ENCODE data around the gene TCP1. TPM values are rescaled to one million over a fixed set of nuclear protein-coding genes. Genes with fewer than 3 reads are reported as not detected.
"Not testable (repeated sequence)": the region's sequence is repeated elsewhere in the genome, so short reads cannot be mapped to it uniquely, and the experiment has no call there.

The TCP1 gene
- total RNA-seq, 1 donor from 2014 or later = 183 TPM

DNA sequence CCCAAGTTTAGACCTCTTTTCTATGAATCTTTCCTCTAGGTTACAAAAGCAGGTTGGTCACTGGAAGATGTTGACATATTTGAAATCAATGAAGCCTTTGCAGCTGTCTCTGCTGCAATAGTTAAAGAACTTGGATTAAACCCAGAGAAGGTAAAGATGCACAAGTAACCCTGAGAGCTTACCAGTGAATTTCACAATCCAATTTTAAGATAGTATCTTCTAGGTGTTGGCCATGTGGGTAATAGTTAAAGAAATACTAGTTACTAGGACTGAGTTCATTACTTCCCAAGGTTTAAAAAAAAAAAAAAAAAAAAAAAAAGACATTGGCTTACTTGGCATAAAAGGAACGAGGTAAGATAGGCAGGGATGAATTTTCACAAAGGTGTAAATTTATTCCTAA, 11.3 kb downstream of the TCP1 start:
- DNase-seq (ENCODE audit: extremely low read depth, low read depth, low spot score) = no peak

- DNase-seq (ENCODE audit: extremely low read depth, low read depth, low spot score) = no peak
Measured at GRCh38 chr6:159777240-159777904, 12.0 kb downstream of the TCP1 start.

DNA sequence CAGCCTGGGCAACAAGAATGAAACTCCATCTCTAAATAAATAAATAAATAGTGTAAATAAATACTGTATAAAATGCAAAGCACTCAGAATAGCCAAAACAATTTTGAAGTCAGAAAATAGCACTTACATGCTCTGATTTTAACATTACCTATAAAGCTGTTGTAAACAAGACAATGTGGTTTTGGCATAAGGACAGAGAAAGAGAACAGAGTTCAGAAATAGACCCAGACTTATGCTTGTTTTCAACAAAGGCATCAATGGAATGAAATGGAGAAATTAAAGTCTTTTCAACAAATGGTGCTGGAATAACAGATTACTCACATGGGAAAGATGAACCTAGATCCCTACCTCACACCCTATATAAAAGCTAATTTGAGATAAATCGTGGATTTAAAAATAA, 17.2 kb downstream of the TCP1 start:
- DNase-seq (ENCODE audit: extremely low read depth, low read depth, low spot score) = no peak

GRCh38 chr6:159769470-159769869, 19.9 kb downstream of the TCP1 start:
- no peak for DNase-seq (ENCODE audit: extremely low read depth, low read depth, low spot score)

- no peak for DNase-seq (ENCODE audit: extremely low read depth, low read depth, low spot score)
Measured at GRCh38 chr6:159766906-159767305, 22.5 kb downstream of the TCP1 start.

DNA sequence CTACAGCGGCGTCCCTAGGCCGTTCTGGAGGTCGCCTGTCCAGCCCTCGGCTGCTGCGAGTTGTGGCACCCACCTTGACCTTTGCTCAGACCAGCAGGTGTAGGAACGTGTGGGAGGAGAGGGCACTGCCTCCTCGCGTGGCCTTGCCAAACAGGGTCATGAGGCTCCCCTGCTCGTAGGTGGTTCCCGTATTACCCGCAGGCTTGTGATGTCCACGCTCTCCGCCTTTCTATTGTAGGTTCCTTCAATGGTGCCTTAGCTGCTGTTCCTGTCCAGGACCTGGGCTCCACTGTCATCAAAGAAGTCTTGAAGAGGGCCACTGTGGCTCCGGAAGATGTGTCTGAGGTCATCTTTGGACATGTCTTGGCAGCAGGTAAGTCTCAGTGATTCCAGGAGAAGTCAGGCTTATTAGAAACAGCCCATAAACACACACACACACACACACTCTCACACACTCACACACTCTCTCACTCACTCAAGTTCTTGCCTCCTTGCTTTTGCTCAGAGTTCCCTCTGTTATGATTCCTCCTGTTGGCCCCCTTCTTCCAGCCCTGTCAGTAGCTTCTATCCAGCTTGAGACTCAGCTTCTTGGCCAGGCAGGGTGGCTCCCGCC, 26.6 kb downstream of the TCP1 start:
- no peak for DNase-seq (ENCODE audit: extremely low read depth, low read depth, low spot score)

GRCh38 chr6:159761873-159762680, 27.3 kb downstream of the TCP1 start, which contains the start of gene ACAT2:
Gene ACAT2 (plus strand): TSS chr6:159762045. CDS start chr6:159762088, 43 bp downstream.
- DNase-seq (ENCODE audit: extremely low read depth, low read depth, low spot score) = peak; percentile 55

DNA sequence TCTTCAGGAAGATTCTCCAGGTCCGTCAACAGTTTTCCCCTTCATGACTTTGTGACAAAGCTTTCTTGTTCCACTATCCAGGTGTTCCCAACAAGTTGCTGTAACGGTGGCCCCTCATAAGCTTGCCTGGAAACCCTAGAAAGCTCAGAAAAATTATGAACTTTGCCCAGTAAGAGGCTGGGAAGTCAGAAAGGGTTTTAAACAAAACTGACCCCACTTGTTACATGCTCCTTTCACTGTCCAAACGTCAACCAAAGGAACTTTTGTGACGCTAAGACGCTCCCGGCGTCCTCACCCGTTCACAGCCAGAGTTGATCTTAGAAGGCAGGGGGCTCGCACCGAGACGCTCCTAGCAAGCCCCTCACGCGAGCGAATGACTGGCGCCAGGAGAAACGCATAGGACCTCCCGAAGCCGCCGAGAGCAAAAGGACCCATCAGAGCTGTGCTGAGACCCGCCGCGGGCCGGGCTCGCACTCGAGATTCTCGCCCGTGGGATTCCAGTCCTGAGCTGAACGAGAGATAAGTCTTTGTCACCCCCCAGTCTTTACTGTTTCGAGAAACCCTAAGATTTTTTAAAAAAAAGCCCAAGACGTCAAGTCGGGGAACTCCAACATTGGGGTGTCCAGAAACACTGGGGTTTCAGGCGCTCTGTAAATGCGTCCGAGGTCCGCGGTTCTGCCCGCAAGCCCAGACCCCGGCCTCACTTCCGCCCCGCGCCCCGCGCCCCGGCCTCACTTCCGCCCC, 28.1 kb downstream of the TCP1 start:
- no peak for DNase-seq (ENCODE audit: extremely low read depth, low read depth, low spot score)

DNA sequence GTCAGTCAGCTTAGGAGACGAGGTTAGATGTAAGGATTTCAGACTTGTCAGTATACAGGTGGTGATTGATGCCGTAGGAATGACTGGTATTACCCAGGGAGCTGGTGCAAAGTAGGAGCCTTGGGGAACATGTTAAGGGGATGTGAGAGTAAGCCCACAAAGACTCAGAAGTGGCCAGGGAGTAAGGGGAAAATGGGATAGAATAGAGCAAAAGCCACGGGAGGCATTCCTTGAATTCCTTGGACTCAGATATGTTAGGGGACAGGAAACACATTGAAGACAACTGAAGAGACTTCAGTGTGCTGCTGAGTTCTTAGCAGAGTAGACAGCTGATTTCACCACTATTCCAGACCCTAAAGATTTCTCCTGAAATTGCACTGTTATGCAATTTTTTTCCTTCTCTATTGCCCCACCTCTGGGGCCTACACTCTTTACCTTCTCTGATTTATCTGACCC, 28.8 kb downstream of the TCP1 start:
- peak; percentile 41 for DNase-seq (ENCODE audit: extremely low read depth, low read depth, low spot score)

DNA sequence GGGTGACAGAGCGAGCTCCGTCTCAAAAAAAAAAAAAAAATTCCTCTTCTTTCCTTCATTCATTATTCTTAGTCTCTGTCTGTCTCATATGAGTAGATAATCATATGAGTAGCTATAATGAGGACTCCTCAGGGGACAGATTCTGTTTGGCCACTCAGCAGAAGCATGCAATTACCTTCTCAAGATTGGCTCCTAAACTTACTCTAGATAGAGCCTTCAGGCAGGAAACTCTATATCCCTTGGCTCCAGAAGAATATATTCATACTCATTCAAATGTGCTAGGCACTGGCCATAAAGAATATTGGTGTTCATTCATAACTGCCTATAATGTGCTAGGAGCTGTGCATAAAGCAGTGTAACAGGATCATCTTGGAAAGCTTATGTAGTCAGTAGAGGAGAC, 29.8 kb downstream of the TCP1 start:
- no peak for DNase-seq (ENCODE audit: extremely low read depth, low read depth, low spot score)

DNA sequence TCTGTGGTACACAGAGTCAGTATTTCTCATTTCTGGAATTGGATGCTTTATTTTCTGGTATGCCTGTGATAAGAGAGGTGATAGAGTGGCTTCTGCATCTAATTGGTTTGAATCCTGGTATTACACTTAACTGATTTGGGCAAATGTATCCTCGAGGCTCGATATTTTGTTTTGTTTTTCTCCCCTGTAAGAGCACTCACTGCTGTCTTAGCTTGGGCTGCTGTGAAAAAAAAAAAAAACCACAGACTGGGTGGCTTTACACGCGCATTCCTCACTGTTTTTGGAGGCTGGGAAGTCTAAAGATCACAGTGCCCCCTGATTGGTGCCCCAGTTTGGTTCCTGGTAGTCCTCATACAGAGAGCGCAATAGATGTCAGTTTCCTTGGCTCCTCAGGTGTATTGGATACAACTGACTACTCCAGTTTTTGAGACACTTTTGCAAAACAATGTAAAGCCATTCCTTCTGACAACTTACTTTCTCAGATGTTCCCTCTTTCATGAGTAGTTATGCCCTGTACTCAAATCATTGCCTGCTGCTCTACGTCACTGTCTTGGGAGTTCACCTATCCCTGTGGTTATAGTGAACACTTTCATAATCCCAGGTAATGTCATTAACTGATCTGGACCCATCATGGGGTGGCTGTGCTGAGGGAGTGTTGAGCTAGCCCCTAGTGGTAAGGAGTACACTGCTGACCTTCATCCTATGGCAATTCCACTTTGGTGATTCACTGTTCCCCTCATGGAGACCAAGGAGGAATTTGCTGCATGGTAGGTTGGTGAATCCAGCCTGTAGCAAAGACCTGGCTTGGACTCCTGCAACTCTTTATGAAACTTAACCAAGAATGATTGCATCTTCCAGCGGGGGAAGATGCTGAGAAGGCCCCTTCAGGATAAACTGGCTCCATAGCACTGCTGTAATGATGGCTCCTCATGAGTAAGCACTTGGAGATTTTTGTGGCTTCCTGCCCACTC, 31.1 kb downstream of the TCP1 start:
- no peak for DNase-seq (ENCODE audit: extremely low read depth, low read depth, low spot score)

GRCh38 chr6:159756508-159756907, 32.9 kb downstream of the TCP1 start:
- no peak for DNase-seq (ENCODE audit: extremely low read depth, low read depth, low spot score)

DNA sequence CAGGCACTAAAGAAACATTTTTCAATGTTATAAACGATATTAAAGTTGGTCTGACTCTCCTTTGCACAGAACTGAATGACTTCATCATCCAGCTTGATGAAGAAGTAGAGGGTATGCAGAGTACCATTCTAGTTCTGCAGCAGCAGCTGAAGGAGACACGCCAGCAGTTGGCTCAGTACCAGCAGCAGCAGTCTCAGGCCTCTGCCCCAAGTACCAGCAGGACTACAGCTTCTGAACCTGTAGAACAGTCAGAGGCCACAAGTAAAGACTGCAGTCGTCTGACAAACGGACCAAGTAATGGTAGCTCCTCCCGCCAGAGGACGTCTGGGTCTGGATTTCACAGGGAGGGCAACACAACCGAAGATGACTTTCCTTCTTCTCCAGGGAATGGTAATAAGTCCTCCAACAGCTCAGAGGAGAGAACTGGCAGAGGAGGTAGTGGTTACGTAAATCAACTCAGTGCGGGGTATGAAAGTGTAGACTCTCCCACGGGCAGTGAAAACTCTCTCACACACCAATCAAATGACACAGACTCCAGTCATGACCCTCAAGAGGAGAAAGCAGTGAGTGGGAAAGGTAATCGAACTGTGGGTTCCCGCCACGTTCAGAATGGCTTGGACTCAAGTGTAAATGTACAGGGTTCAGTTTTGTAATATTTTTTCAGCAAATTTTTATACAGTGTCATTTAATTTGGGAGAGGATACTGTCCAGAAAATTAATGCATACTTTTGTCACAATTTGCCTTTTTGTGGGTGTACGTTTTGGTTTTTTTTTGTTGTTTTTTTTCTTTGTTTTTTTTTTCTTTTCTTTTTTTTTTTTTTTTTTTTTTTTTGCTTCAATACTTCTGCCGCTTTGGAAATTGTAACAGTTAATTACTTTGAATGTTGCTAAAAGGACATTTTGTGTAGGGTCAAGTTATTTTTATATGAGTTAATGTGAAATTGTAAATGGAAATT, 34.2 kb downstream of the TCP1 start:
- no peak for DNase-seq (ENCODE audit: extremely low read depth, low read depth, low spot score)

GRCh38 chr6:159754401-159754800, 35.0 kb downstream of the TCP1 start:
- DNase-seq (ENCODE audit: extremely low read depth, low read depth, low spot score) = no peak

- DNase-seq (ENCODE audit: extremely low read depth, low read depth, low spot score) = no peak
Measured at GRCh38 chr6:159753081-159753872, 36.1 kb downstream of the TCP1 start.

DNA sequence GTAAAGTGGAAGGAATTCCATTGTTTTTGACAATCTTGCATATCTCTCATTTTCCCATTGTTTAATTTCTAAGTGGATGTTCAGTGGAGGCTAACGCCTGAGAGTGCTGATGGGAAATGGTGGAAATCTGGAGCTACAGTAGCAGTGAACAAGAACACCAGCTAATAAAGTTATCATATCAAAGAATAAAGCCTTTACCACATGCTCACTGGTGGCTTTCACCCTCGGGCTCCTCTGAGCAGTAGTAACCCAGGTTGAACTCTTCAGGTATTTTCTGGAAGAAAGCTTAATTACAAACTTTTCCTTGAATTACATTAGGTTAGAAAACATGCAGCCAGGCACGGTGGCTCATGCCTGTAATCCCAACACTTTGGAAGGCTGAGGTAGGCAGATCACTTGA, 38.0 kb downstream of the TCP1 start:
- no peak for DNase-seq (ENCODE audit: extremely low read depth, low read depth, low spot score)

DNA sequence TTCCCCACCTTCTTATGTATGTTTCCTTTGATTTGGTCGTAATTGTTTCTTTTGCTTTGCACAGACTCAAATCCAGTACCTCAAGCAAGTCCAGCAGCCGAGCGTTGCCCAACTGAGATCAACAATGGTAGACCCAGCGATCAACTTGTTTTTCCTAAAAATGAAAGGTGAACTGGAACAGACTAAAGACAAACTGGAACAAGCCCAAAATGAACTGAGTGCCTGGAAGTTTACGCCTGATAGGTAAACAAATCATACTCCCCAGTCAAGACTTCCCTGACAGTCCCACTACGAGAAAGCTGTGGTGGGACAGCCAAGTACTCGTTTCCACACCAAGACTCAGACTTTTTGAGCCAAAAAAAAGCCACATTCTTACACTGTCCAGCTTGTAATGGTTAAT, 41.3 kb downstream of the TCP1 start:
- DNase-seq (ENCODE audit: extremely low read depth, low read depth, low spot score) = not testable (repeated sequence)

DNA sequence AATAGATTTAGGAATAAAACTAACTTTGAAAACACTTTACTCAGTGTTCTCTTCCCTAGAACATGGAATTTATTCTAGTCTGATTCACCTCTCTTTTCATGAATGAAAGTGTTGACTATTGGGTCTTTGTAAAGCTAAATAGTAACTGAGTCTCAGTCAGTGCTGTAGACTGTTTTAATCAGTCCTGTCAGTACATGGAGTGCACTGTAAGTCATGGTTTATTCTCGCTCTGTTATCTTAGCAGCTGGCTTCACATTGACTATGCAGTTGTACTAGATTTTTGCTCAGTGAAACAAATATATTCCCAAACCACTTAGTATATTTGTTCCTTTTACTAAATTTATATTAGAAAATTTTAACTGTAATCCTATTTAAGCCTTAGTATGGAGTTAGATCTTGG, 42.6 kb downstream of the TCP1 start:
- DNase-seq (ENCODE audit: extremely low read depth, low read depth, low spot score) = no peak

Data from glomerular endothelial cell (primary cell).